ENCODE data around the gene IMMT. TPM values are rescaled to one million over a fixed set of nuclear protein-coding genes. Genes with fewer than 3 reads are reported as not detected.

The IMMT gene
- total and polyA plus RNA-seq, 2 of the 8 experiments (the other 6 are each of a cell fraction or from before 2014, with no cell fraction given), result 37.7 to 103 TPM

- no peaks in the 10 kb centered on the region for H3K9me3 ChIP-seq (ENCODE audit: insufficient read depth in 2 of 2, low read depth in 1 of 2, low read length in 1 of 2)
- no peak overlapping the region for H2BK5ac ChIP-seq (ENCODE audit: low read depth, low read length)
- FAIRE-seq, result no peak
- H3K79me2 ChIP-seq (ENCODE audit: control insufficient read depth in 1 of 2, insufficient read depth in 2 of 2, low read length in 2 of 2), result no peaks in the 10 kb centered on the region
- H3K14ac ChIP-seq (ENCODE audit: insufficient read length), result no peak overlapping the region
- H3K27me3 ChIP-seq (replicated peaks in 1 of 4; ENCODE audit: control insufficient read depth in 3 of 4, extremely low read depth in 1 of 4, insufficient read depth in 3 of 4, low read length in 3 of 4), result no peaks in the 10 kb centered on the region
- 68% methylated on average over 5 of the region's 5 CpGs; no CpG with 5 or more reads in 1 of the 2 experiments for WGBS, 2 experiments (ENCODE audit: extremely low coverage in 1 of 2, insufficient coverage in 1 of 2, insufficient read length in 1 of 2, insufficient replicate concordance in 2 of 2, low coverage in 1 of 2, low lambda C conversion rate in 2 of 2, missing lambda C conversion rate in 1 of 2)
- H2BK15ac ChIP-seq (ENCODE audit: low read length), result no peak overlapping the region
- H3K27ac ChIP-seq (ENCODE audit: low read depth, low read length), result no peak overlapping the region
- no peak overlapping the region for H3K4ac ChIP-seq (replicated peaks; ENCODE audit: insufficient read length, low read depth, low read length)
- H3K4me3 ChIP-seq (ENCODE audit: extremely low read depth in 1 of 4, insufficient read depth in 2 of 4, low read depth in 3 of 4, low read length in 4 of 4), result no peak overlapping the region
- TF ChIP-seq HDAC2 (IDR thresholded peaks at IDR 0.05; ENCODE audit: borderline replicate concordance in 1 of 2, low read depth in 2 of 2, low read length in 2 of 2), result no peak
- TF ChIP-seq RAD21 (IDR thresholded peaks at IDR 0.05 in 1 of 2, conservative IDR thresholded peaks at IDR 0.05 in 1 of 2; ENCODE audit: low read depth in 2 of 2, low read length in 2 of 2), result peak; percentile 81 to 89
- peak; percentile 79 to 87 (median 84) for TF ChIP-seq CTCF (IDR thresholded peaks at IDR 0.05; ENCODE audit: control extremely low read depth in 1 of 3, insufficient read depth in 1 of 3, low read depth in 1 of 3, low read length in 3 of 3)
- TF ChIP-seq MAFK (IDR thresholded peaks at IDR 0.05; ENCODE audit: low read depth, low read length), result no peak
- H3K23me2 ChIP-seq (ENCODE audit: low read depth, low read length), result no peaks in the 10 kb centered on the region
- H3K4me1 ChIP-seq (replicated peaks in 1 of 4; ENCODE audit: control insufficient read depth in 3 of 4, insufficient read depth in 4 of 4, low read length in 3 of 4), result peaks cover 2 to 12% (median 5%) of the 10 kb centered on the region in 4 experiments; a peak in 4 of 7 replicates
- H4K8ac ChIP-seq (ENCODE audit: extremely low read depth, insufficient read depth, low read length), result no peak overlapping the region; the same call in 1 of the 2 replicates
- H2BK12ac ChIP-seq (ENCODE audit: low read depth, low read length), result no peak overlapping the region
- ChIA-PET CTCF (ENCODE audit: partially characterized antibody) (interaction anchor here (0.6 to 6.8 kb wide), 42 partner anchors 8 to 220 kb away, joined by 3 to 62 read pairs (median 4); partner anchors contain the start of gene KDM3A), POLR2A (ENCODE audit: partially characterized antibody) (interaction anchor here (0.6 to 1.5 kb wide), 4 partner anchors 10 to 84 kb away, joined by 3 to 4 read pairs (median 4); partner anchors contain the start of genes IMMT and MRPL35)
- no peak overlapping the region; the same call in 1 of the 2 replicates for H3K18ac ChIP-seq (ENCODE audit: extremely low read depth, low read length)
- no peak overlapping the region for H3K4me2 ChIP-seq (ENCODE audit: insufficient read depth in 1 of 2, low read depth in 2 of 2, low read length in 2 of 2)
- H4K5ac ChIP-seq (ENCODE audit: insufficient read length, low read depth, low read length), result no peak overlapping the region
- H2AFZ ChIP-seq (ENCODE audit: low read length), result peak overlapping the region; percentile 49; the same call in 1 of the 2 replicates
- no peak overlapping the region for H2BK120ac ChIP-seq (replicated peaks; ENCODE audit: low read depth, low read length)
- no peak overlapping the region for H3K9ac ChIP-seq (replicated peaks in 1 of 4; ENCODE audit: extremely low read depth in 1 of 4, low read depth in 3 of 4, low read length in 3 of 4)
- H3K23ac ChIP-seq (ENCODE audit: insufficient read length), result no peak overlapping the region
- DNase-seq (ENCODE audit: low read depth in 1 of 2, low spot score in 2 of 2), result no peak
- H2BK20ac ChIP-seq (ENCODE audit: low read length), result no peak overlapping the region
- no peaks in the 10 kb centered on the region for H4K20me1 ChIP-seq (replicated peaks in 1 of 2; ENCODE audit: control insufficient read depth in 1 of 2, insufficient read depth in 2 of 2, low read length in 2 of 2)
- no peaks in the 10 kb centered on the region for H3K36me3 ChIP-seq (ENCODE audit: control insufficient read depth in 2 of 4, insufficient read depth in 4 of 4, low read length in 3 of 4)
- no peak overlapping the region for H2AK5ac ChIP-seq (ENCODE audit: low read depth, low read length)
- H4K91ac ChIP-seq (replicated peaks; ENCODE audit: insufficient read length, low read length), result no peak overlapping the region
- H3K79me1 ChIP-seq (ENCODE audit: low read depth, low read length), result no peaks in the 10 kb centered on the region
- H3K56ac ChIP-seq (replicated peaks; ENCODE audit: insufficient read length, low read depth, low read length), result no peak overlapping the region
Measured at GRCh38 chr2:86221066-86221684, 25.9 kb upstream of the IMMT start.

Data from H1 (cell line).